Measurements from ENCODE around the gene DGAT2L6.

DGAT2L6 gene

GRCh38 chrX:70176938-70177533 lies at the start of gene DGAT2L6:
Gene DGAT2L6, plus strand, starts transcription at chrX:70177483. Its CDS starts 100 bp downstream, at chrX:70177583.
- no peaks in the 10 kb centered on the region; the same call in 1 of the 2 replicates for H3K27me3 ChIP-seq (ENCODE audit: control insufficient read depth, insufficient read depth, low read length)
- H3K4me3 ChIP-seq (ENCODE audit: low read depth, low read length): no peak within 1 kb of the TSS
- H3K9me3 ChIP-seq (ENCODE audit: control insufficient read depth, insufficient read depth, low read length): peaks cover 49% of the 10 kb centered on the region
- H3K36me3 ChIP-seq (ENCODE audit: control insufficient read depth, insufficient read depth, low read length): no peaks in the 10 kb centered on the region
- no peak within 1 kb of the TSS for H3K27ac ChIP-seq (ENCODE audit: low read depth, low read length)
- no peak within 1 kb of the TSS for H3K9ac ChIP-seq (ENCODE audit: low read depth, low read length)
- H3K4me1 ChIP-seq (ENCODE audit: control insufficient read depth, insufficient read depth, low read length): peaks cover 14% of the 10 kb centered on the region; the same call in 1 of the 2 replicates

- Histone ChIP-seq H3K27ac (ENCODE audit: low read depth, low read length) (no peak overlapping the region), H3K4me1 (ENCODE audit: control insufficient read depth, insufficient read depth, low read length) (peaks cover 17% of the 10 kb centered on the region; the same call in 1 of the 2 replicates), H3K36me3 (ENCODE audit: control insufficient read depth, insufficient read depth, low read length) (no peaks in the 10 kb centered on the region), H3K9ac (ENCODE audit: low read depth, low read length) (no peak overlapping the region), H3K4me3 (ENCODE audit: low read depth, low read length) (no peak overlapping the region), H3K27me3 (ENCODE audit: control insufficient read depth, insufficient read depth, low read length) (no peaks in the 10 kb centered on the region), H3K9me3 (ENCODE audit: control insufficient read depth, insufficient read depth, low read length) (peaks cover 21% of the 10 kb centered on the region)
Observed at GRCh38 chrX:70128071-70128470, 49.2 kb upstream of the DGAT2L6 start.

- H3K27ac ChIP-seq (ENCODE audit: low read depth, low read length): peak overlapping the region; percentile 3
- peaks cover 19% of the 10 kb centered on the region; the same call in 1 of the 2 replicates for H3K4me1 ChIP-seq (ENCODE audit: control insufficient read depth, insufficient read depth, low read length)
- peaks cover 14% of the 10 kb centered on the region for H3K9me3 ChIP-seq (ENCODE audit: control insufficient read depth, insufficient read depth, low read length)
- 0 out of 2 replicates have a peak, but pooled peaks cover under 1% of the 10 kb centered on the region for H3K36me3 ChIP-seq (ENCODE audit: control insufficient read depth, insufficient read depth, low read length)
- H3K4me3 ChIP-seq (ENCODE audit: low read depth, low read length): no peak overlapping the region; the same call in 1 of the 2 replicates
- H3K27me3 ChIP-seq (ENCODE audit: control insufficient read depth, insufficient read depth, low read length): no peaks in the 10 kb centered on the region
- no peak overlapping the region for H3K9ac ChIP-seq (ENCODE audit: low read depth, low read length)
Observed at GRCh38 chrX:70129816-70130215, 47.5 kb upstream of the DGAT2L6 start.

- H3K9me3 ChIP-seq (ENCODE audit: control insufficient read depth, insufficient read depth, low read length): peaks cover 19% of the 10 kb centered on the region
Observed at GRCh38 chrX:70132224-70132623, 45.1 kb upstream of the DGAT2L6 start.

GRCh38 chrX:70132877-70133302 lies 44.4 kb upstream of the DGAT2L6 start:
- Histone ChIP-seq H3K4me3 (ENCODE audit: low read depth, low read length) (peak overlapping the region; percentile 84), H3K9me3 (ENCODE audit: control insufficient read depth, insufficient read depth, low read length) (peaks cover 23% of the 10 kb centered on the region), H3K9ac (ENCODE audit: low read depth, low read length) (no peak overlapping the region), H3K27ac (ENCODE audit: low read depth, low read length) (peak overlapping the region; percentile 99), H3K4me1 (ENCODE audit: control insufficient read depth, insufficient read depth, low read length) (peaks cover 20% of the 10 kb centered on the region; the same call in 1 of the 2 replicates), H3K36me3 (ENCODE audit: control insufficient read depth, insufficient read depth, low read length) (peaks cover 15% of the 10 kb centered on the region), H3K27me3 (ENCODE audit: control insufficient read depth, insufficient read depth, low read length) (no peaks in the 10 kb centered on the region)

More at GRCh38 chrX:70132224-70132623, 45.1 kb upstream of the DGAT2L6 start:
- Histone ChIP-seq H3K9ac (ENCODE audit: low read depth, low read length) (no peak overlapping the region), H3K27ac (ENCODE audit: low read depth, low read length) (no peak overlapping the region), H3K4me1 (ENCODE audit: control insufficient read depth, insufficient read depth, low read length) (peaks cover 20% of the 10 kb centered on the region; the same call in 1 of the 2 replicates), H3K4me3 (ENCODE audit: low read depth, low read length) (no peak overlapping the region), H3K27me3 (ENCODE audit: control insufficient read depth, insufficient read depth, low read length) (no peaks in the 10 kb centered on the region), H3K36me3 (ENCODE audit: control insufficient read depth, insufficient read depth, low read length) (peaks cover 15% of the 10 kb centered on the region)

GRCh38 chrX:70133303-70134115 lies 43.8 kb upstream of the DGAT2L6 start, which contains the start of gene IGBP1:
Gene IGBP1, plus strand, starts transcription at chrX:70133447. Its CDS starts 501 bp downstream, at chrX:70133948.
- peaks cover 25% of the 10 kb centered on the region for H3K9me3 ChIP-seq (ENCODE audit: control insufficient read depth, insufficient read depth, low read length)
- H3K27ac ChIP-seq (ENCODE audit: low read depth, low read length): peak within 1 kb of the TSS; percentile 99
- H3K36me3 ChIP-seq (ENCODE audit: control insufficient read depth, insufficient read depth, low read length): peaks cover 15% of the 10 kb centered on the region
- H3K9ac ChIP-seq (ENCODE audit: low read depth, low read length): peak within 1 kb of the TSS; percentile 81
- H3K4me3 ChIP-seq (ENCODE audit: low read depth, low read length): peak within 1 kb of the TSS; percentile 84
- H3K27me3 ChIP-seq (ENCODE audit: control insufficient read depth, insufficient read depth, low read length): no peaks in the 10 kb centered on the region
- peaks cover 20% of the 10 kb centered on the region; the same call in 1 of the 2 replicates for H3K4me1 ChIP-seq (ENCODE audit: control insufficient read depth, insufficient read depth, low read length)

- Histone ChIP-seq H3K9ac (ENCODE audit: low read depth, low read length) (peak overlapping the region; percentile 80), H3K27me3 (ENCODE audit: control insufficient read depth, insufficient read depth, low read length) (no peaks in the 10 kb centered on the region), H3K4me3 (ENCODE audit: low read depth, low read length) (peak overlapping the region; percentile 84), H3K36me3 (ENCODE audit: control insufficient read depth, insufficient read depth, low read length) (peaks cover 15% of the 10 kb centered on the region), H3K27ac (ENCODE audit: low read depth, low read length) (peak overlapping the region; percentile 99), H3K4me1 (ENCODE audit: control insufficient read depth, insufficient read depth, low read length) (peaks cover 16% of the 10 kb centered on the region; the same call in 1 of the 2 replicates), H3K9me3 (ENCODE audit: control insufficient read depth, insufficient read depth, low read length) (peaks cover 25% of the 10 kb centered on the region)
Observed at GRCh38 chrX:70134116-70134477, 43.2 kb upstream of the DGAT2L6 start.

- Histone ChIP-seq H3K36me3 (ENCODE audit: control insufficient read depth, insufficient read depth, low read length) (peaks cover 28% of the 10 kb centered on the region), H3K9me3 (ENCODE audit: control insufficient read depth, insufficient read depth, low read length) (peaks cover 35% of the 10 kb centered on the region), H3K4me1 (ENCODE audit: control insufficient read depth, insufficient read depth, low read length) (0 out of 2 replicates have a peak, but pooled peaks cover 3% of the 10 kb centered on the region), H3K9ac (ENCODE audit: low read depth, low read length) (no peak overlapping the region), H3K27me3 (ENCODE audit: control insufficient read depth, insufficient read depth, low read length) (no peaks in the 10 kb centered on the region), H3K27ac (ENCODE audit: low read depth, low read length) (no peak overlapping the region), H3K4me3 (ENCODE audit: low read depth, low read length) (no peak overlapping the region)
Observed at GRCh38 chrX:70138622-70139021, 38.7 kb upstream of the DGAT2L6 start.

- no peak overlapping the region for H3K4me3 ChIP-seq (ENCODE audit: low read depth, low read length)
- peaks cover 35% of the 10 kb centered on the region for H3K9me3 ChIP-seq (ENCODE audit: control insufficient read depth, insufficient read depth, low read length)
- H3K27me3 ChIP-seq (ENCODE audit: control insufficient read depth, insufficient read depth, low read length): no peaks in the 10 kb centered on the region
- H3K4me1 ChIP-seq (ENCODE audit: control insufficient read depth, insufficient read depth, low read length): 0 out of 2 replicates have a peak, but pooled peaks cover 2% of the 10 kb centered on the region
- H3K27ac ChIP-seq (ENCODE audit: low read depth, low read length): no peak overlapping the region
- H3K36me3 ChIP-seq (ENCODE audit: control insufficient read depth, insufficient read depth, low read length): peaks cover 28% of the 10 kb centered on the region
- H3K9ac ChIP-seq (ENCODE audit: low read depth, low read length): no peak overlapping the region
Observed at GRCh38 chrX:70139736-70140135, 37.5 kb upstream of the DGAT2L6 start.

GRCh38 chrX:70141373-70141772 lies 35.9 kb upstream of the DGAT2L6 start:
- H3K4me1 ChIP-seq (ENCODE audit: control insufficient read depth, insufficient read depth, low read length): no peaks in the 10 kb centered on the region
- no peak overlapping the region for H3K27ac ChIP-seq (ENCODE audit: low read depth, low read length)
- no peaks in the 10 kb centered on the region for H3K27me3 ChIP-seq (ENCODE audit: control insufficient read depth, insufficient read depth, low read length)
- H3K36me3 ChIP-seq (ENCODE audit: control insufficient read depth, insufficient read depth, low read length): peaks cover 28% of the 10 kb centered on the region
- H3K9me3 ChIP-seq (ENCODE audit: control insufficient read depth, insufficient read depth, low read length): peaks cover 26% of the 10 kb centered on the region
- no peak overlapping the region for H3K9ac ChIP-seq (ENCODE audit: low read depth, low read length)
- no peak overlapping the region for H3K4me3 ChIP-seq (ENCODE audit: low read depth, low read length)

All from HUES48 (cell line).